ENCODE measurements around the gene DYNLRB2.

DYNLRB2 gene

DNA sequence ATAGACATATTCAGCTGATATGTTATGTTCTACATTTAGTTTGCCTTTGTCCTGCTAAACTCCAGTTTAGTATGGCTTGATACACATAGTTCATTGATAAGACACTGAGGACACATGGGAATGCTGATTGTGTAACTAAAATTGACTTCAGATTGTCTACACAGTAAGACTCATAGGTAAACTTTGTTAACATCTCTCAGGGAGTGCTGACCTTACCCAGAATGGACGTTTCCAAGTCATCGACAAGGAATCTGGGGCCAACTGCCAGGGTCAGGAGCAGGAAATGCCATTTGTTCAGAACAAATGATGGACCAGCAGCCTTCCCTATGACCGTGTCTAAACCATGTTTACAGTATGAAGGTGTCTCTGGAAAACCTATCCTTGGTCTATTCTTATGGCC lies 58.7 kb downstream of the DYNLRB2 start:
- no peak for DNase-seq (ENCODE audit: low read depth)

Data from stimulated activated CD4-positive, alpha-beta T cell treated with anti-CD3 and anti-CD28 coated beads, Interleukin-2, amount 100 ng/mL, for 4 hours (primary cell).